Calu3 (cell line): ENCODE results near the gene ADCY1. TPM values are rescaled to one million over a fixed set of nuclear protein-coding genes. Genes with fewer than 3 reads are reported as not detected.

Experiments used
- BruUV-seq: library from RNA; stranded (reverse); fragments of 400-500 nt; replicated peaks from 2 replicates; lab custom pipeline; 2021; lab: Mats Ljungman, UMichigan
- CTCF ChIA-PET: fragments of 300-600 bp; sonication (Branson Sonifier 250); formaldehyde crosslinking; loops from one replicate; lab custom pipeline; 2022; ENCODE audit warnings: antibody characterized with exemption; lab: Charles Lee
- DNase-seq: peaks from one replicate; pipeline ENCODE4 v3.0.0; 2022
- H3K27ac Mint-ChIP-seq: one replicate; pipeline ENCODE4 v1.8.0; 2022; ENCODE audit warnings: mixed read lengths; ENCODE audit not compliant: unreplicated experiment
- H3K27me3 Mint-ChIP-seq: one replicate; pipeline ENCODE4 v1.8.0; 2022; ENCODE audit warnings: mixed read lengths; ENCODE audit not compliant: unreplicated experiment
- H3K36me3 Mint-ChIP-seq: one replicate; pipeline ENCODE4 v1.8.0; 2022; ENCODE audit warnings: mild to moderate bottlenecking, moderate library complexity, mixed read lengths; ENCODE audit not compliant: insufficient read depth, unreplicated experiment
- H3K4me1 Mint-ChIP-seq: one replicate; pipeline ENCODE4 v1.8.0; 2022; ENCODE audit warnings: mild to moderate bottlenecking, low read depth, mixed read lengths; ENCODE audit not compliant: unreplicated experiment
- H3K4me3 Mint-ChIP-seq: one replicate; pipeline ENCODE4 v1.8.0; 2022; ENCODE audit warnings: mild to moderate bottlenecking, low read depth, moderate library complexity, mixed read lengths; ENCODE audit not compliant: unreplicated experiment
- H3K9me3 Mint-ChIP-seq: one replicate; pipeline ENCODE4 v1.8.0; 2022; ENCODE audit warnings: low read depth, mixed read lengths; ENCODE audit not compliant: unreplicated experiment
- CTCF ChIP-seq: fragments of 200-600 bp; IDR thresholded peaks from one replicate; pipeline ENCODE4 v1.8.0; 2022; ENCODE audit warnings: antibody characterized with exemption; ENCODE audit not compliant: unreplicated experiment
- intact Hi-C: fragments of 100-400 bp; cut with micrococcal nuclease; formaldehyde crosslinking; loops from one replicate; pipeline ENCODE4 v1.10.0; 2022; ENCODE audit not compliant: unreplicated experiment
- total RNA-seq: library from RNA; stranded (reverse); gene quantifications from 2 replicates; pipeline ENCODE4 v1.2.3, GENCODE V29; 2022

ADCY1 gene
- total RNA-seq, 1 experiment from 2014 or later: 8.8 TPM

- H3K36me3 Mint-ChIP-seq: no peaks in the 10 kb centered on the region
- peaks cover 1% of the 10 kb centered on the region for H3K4me1 Mint-ChIP-seq
- no peaks in the 10 kb centered on the region for H3K9me3 Mint-ChIP-seq
- peaks cover under 1% of the 10 kb centered on the region for H3K27me3 Mint-ChIP-seq
- BruUV-seq: no TSS peak
- no peak for TF ChIP-seq CTCF
- DNase-seq: no peak
- CTCF ChIA-PET: no interaction called here
- no peak overlapping the region for H3K27ac Mint-ChIP-seq
- H3K4me3 Mint-ChIP-seq: no peak overlapping the region
- intact Hi-C loops: no loop called here
Measured at GRCh38 chr7:45643630-45644029, 69.5 kb downstream of the ADCY1 start.

GRCh38 chr7:45644237-45644636 lies 70.1 kb downstream of the ADCY1 start:
- intact Hi-C loops: no loop called here

DNA sequence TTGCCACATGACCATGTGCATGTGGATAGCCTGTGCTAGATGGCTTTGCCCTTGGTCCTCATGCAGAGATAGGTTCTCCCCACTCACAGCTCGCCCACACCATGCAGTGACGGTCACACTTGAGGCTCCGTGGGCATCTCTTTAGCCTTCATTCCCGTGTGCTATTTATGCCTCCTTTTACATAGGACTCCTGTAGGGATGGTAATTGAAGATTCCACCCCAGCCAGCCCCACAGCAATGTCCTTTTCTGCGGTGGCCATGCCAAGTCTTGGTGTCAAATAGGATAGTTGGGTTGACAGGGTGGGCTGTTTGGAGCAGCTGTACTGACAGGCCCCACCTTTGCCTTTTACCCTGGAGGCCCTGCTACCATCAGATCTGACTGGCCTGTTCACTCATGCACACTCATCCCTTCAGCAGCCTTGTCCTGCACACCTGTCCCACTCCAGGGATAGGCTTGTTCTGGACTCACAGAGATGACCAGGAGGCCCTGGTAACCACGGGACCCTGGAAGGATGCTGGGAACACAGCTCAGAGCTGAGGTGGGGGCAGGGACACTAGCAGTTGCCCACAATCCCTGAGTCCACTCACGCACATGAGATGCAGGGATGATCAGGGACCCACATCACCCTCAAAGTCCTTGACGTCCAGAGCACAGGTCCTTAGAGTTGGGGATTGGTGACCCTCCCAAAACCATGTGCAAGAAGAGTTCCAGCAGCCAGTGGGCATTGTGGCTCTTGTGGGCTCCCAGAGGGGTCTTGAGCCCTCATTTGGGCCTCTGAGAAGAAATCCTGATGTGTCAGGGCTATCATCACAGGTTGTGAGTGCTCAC lies 71.2 kb downstream of the ADCY1 start:
- Mint-ChIP-seq H3K27ac (no peak overlapping the region), H3K36me3 (no peaks in the 10 kb centered on the region), H3K27me3 (no peaks in the 10 kb centered on the region), H3K4me1 (peaks cover 11% of the 10 kb centered on the region), H3K4me3 (no peak overlapping the region), H3K9me3 (no peaks in the 10 kb centered on the region)
- CTCF ChIA-PET: interaction anchor here (0.6 kb wide), 1 partner anchor 1331 kb away, joined by 11 read pairs; no protein-coding TSS in a partner anchor
- intact Hi-C loops: no loop called here
- BruUV-seq: no TSS peak
- no peak for TF ChIP-seq CTCF
- DNase-seq: no peak

More at GRCh38 chr7:45644237-45644636, 70.1 kb downstream of the ADCY1 start:
- H3K4me3 Mint-ChIP-seq: no peak overlapping the region
- H3K36me3 Mint-ChIP-seq: no peaks in the 10 kb centered on the region
- CTCF ChIA-PET: no interaction called here
- DNase-seq: no peak
- H3K4me1 Mint-ChIP-seq: peaks cover 7% of the 10 kb centered on the region
- TF ChIP-seq CTCF: no peak
- BruUV-seq: no TSS peak
- H3K27ac Mint-ChIP-seq: no peak overlapping the region
- no peaks in the 10 kb centered on the region for H3K27me3 Mint-ChIP-seq
- no peaks in the 10 kb centered on the region for H3K9me3 Mint-ChIP-seq

- Mint-ChIP-seq H3K4me3 (no peak overlapping the region), H3K27ac (no peak overlapping the region), H3K4me1 (peaks cover 11% of the 10 kb centered on the region), H3K36me3 (no peaks in the 10 kb centered on the region), H3K9me3 (no peaks in the 10 kb centered on the region), H3K27me3 (no peaks in the 10 kb centered on the region)
- CTCF ChIA-PET: no interaction called here
- intact Hi-C loops: no loop called here
- no TSS peak for BruUV-seq
- no peak for DNase-seq
- no peak for TF ChIP-seq CTCF
Measured at GRCh38 chr7:45646207-45646821, 72.1 kb downstream of the ADCY1 start.
